ENCODE results near the gene SMIM9.

SMIM9 gene

DNA sequence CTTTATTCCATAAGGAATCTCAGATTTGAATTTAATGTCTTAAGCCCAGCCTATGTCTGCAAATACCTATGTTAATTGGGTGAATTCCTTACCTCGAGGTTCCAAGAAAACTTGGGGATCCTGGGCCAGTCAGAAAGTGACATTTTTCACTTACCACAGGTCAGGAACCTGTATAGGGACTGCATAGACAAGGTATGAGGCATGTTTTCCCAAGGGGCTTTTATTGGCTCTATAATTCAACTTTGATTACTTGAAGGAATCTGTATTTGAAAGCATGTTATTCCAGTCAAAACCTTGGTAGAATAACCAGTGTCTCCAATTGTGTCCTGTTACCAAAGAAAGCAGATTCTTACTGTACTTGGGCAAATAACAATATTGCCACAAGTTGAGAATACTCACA, 20.7 kb downstream of the SMIM9 start:
- DNase-seq, result no peak

DNA sequence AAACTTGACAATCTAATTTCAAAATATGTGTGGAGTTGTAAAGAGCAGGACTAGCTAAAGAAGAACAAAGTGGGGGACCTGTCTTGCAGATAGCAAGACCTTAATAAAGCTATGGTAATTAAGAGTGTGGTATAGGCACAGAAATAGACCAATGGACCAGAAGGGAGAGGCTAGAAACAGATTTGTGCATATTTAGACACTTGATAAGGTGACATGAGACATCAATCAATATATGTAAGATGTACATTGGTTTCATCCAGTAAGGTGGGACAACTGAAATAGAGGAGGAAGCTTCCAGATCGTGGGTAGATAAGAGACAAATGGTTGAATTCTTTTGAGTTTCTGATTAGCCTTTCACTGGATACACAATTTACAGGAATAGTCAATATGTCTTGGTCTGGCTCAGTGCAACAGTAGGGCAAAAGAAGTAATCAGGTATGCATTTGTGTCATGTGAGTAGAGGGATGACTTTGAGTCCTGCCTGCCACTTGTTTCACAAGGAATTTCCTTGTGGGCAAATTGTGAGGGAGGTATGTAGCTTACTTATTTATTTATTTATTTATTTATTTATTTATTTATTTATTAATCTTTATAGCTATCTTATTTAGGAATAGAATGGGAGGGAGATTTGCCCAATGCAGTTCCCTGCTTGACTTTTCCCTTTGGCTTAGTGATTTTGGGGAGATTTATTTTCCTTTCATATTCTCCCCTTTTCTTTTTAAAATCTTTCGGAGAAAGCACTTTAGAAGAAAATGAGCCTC, 21.9 kb downstream of the SMIM9 start:
- no peak for DNase-seq

DNA sequence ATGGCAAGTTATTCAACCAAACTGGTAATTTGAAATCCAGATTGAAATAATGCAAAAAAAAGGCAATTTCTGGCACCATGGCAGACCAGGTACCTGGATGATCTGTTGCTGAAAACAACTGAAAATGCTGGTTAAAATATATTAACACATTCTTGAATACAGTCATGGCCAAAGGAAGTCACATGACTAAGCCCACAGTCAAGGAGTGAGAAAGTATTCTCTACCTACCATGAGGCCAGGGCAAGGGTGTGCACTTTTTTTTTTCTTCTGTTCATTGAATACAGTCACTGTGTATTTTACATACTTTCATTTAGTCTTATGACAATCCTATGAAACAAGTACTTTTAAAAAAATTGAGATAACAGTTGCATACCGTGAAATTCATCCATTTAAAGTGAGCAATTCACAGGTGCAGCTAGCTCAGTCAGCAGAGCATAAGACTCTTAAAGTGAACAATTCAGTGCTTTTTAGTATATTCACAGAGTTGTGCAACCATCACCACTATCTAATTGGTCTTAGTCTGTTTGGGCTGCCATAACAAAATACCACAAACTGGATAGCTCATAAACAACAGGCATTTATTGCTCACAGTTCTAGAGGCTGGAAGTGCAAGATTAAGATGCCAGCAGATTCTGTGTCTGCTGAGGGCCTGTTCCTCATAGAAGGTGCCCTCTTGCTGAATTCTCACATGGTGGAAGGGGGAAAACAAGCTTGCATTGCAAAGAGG, 24.4 kb downstream of the SMIM9 start:
- DNase-seq, result no peak

DNA sequence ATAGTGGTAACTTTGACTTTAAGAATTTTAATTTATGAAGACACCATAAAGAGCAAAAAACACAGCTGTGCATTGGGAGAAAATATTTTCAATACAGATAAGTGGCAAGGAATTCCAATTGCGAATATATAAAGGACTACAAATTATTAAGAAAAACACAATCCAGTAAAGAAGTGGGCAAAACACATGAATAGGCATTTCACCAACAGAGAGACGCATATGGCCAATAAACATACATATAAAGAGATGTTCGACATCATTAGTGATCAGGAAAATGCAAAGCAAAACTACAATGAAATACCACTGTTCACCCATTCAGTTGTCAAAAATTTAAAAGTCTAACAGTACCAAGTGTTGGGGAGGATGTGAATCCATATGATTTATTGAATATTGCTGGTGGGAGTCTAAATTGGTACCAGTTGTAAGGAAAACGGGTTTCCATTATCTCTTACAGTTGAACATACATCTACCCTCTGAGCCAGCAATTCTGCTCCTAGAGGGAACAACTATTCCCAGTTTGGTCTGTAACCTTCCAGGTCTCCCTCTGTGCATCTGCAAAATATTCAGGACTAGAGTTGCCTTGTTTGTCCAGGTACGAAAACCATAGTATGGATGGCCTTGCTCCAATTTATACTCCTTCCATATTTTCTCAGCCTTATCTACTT, 27.5 kb downstream of the SMIM9 start:
- no peak for DNase-seq

DNA sequence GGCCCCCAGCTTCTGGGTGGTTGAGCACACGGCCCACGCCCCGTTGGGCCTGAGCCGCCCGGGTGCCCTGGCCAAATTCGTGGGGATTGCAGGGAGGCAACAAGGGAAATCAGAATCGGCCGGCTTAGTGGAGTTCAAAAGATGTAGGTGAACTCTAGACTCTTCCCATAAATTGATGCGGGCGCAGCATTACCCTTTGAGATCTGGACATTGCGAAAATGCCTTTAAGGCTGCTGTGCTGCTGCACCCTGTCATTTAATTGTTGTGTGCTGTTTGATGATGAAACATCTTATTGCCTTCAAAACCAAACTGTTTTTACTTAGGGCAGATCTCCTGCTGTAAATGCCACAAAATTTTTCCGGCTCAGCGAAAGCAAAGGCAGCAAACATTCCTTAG, 28.8 kb downstream of the SMIM9 start:
- no peak for DNase-seq

DNA sequence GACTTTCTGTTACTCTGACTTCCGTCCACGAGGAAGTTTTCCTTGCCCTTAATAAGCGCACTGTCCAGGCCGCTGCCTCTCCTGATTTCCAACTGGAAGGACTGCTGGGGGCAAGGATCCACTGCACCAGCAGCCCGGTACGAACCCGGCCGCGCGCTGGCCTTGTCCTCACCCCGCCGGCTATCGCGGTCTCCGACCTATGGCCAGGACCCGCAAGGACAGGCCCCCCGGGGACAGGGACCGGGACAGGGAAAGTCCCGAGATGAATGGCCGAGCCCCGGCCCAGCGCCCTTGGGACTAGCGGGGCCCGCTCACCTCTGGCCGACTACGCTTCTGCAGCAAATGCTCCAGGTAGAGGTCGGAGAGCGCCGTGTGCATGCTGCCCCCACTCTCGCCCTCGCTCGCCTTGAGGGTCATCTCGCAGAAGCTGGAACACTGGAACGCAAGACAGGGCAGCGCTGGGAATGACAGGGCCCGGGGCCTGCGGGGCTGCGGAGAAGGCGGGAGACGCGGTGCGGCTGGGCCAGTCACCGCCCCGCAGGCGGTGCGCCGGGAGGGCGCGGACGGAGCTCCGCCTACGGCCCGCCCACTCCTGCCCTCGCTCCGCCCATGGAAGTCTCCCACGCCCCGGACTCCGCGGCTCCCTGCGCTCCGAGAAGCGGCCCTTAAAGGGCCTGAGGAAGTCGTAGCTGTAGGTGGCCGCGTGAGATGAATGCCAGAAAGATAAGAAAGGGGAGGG, 29.3 kb downstream of the SMIM9 start, which contains the start of gene MPP1:
MPP1 (minus strand) TSS at position 529 of the 739 bp plus-strand sequence; CDS start at position 417, 112 bp downstream.
- no peak for DNase-seq

DNA sequence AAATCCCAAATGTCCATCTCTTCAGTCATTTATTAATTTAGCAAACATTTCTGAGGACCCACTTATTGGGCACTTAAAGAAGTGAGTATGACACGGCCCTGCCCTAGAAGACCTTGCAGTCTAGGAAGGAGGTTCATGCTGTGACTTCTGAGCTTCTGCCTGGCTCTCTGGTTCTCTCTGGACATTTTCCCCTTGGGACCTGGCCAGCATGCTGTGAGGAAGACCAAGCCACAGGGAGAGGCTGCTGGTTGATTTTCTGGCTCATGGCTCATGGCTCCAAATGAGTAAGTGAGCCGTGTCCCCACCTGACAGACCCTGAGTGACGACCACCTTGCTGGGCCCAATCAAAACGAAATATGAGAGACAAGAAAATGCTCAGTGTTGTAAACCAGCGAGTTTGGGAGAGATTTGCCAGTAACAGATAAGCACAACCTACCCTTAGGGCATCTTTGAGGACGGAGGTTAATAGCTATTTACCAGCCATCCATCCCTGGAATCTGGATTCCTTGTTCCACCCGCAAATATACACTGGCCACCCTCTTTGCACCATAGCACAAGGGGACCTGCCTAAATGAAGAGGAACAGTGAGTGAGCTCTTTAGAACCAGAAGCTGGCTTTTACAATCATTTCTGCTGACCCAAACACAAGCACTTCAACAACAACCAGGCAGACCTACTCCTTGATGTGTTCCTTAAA, 30.1 kb downstream of the SMIM9 start:
- no peak for DNase-seq

DNA sequence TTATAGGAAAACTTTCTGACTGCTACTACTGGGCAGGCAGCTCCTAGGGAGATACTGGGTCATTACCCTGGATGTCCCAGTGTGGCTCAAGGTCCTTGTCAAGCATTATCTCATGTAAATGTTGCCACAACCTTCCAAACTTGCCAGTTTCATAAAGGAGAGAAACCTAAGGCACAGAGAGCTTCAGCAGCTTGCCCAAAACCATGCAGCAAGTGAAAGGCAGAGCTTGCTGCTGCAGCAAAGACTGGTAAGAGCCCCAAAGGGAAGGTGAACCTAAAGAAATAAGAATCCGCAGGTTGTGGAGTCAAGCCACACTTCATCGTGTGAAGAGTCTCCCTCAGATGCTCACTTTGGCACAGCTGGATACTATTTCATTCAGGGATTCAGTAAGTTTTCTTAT, 31.5 kb downstream of the SMIM9 start:
- no peak for DNase-seq

DNA sequence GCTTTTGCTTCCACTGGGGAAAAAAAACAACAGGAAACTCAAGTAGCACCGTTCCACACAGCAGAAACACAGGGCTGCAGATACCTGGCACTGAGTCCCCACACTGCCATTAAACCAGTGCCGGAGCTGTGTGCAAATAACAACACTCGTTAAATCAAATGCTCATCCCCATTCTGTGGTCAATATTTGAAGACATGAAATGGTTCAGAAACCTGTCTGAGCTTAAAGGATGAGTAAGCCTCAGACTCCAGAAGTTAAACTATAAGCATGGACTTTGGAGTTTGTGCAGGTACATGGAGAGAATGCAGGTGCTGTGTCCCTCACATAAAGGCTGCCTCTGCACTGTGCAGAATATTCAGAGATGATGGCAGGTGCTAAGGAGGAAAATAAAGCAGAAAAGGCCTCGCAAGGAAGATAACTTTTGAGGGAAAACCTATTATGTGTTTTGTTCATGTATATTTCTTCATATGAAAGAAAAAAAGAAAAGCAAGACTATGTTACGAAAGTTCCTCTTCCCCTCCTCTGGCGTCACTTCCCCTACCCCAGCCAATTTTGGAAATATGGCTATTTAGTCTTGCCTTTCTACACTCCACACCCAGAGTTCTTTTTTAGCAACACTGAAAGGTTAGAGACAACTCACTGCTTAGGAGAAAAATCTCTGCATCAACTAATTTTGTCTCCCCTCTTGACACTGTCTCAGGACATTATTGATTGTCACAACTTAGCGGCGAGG, 33.8 kb downstream of the SMIM9 start:
- DNase-seq, result no peak

DNA sequence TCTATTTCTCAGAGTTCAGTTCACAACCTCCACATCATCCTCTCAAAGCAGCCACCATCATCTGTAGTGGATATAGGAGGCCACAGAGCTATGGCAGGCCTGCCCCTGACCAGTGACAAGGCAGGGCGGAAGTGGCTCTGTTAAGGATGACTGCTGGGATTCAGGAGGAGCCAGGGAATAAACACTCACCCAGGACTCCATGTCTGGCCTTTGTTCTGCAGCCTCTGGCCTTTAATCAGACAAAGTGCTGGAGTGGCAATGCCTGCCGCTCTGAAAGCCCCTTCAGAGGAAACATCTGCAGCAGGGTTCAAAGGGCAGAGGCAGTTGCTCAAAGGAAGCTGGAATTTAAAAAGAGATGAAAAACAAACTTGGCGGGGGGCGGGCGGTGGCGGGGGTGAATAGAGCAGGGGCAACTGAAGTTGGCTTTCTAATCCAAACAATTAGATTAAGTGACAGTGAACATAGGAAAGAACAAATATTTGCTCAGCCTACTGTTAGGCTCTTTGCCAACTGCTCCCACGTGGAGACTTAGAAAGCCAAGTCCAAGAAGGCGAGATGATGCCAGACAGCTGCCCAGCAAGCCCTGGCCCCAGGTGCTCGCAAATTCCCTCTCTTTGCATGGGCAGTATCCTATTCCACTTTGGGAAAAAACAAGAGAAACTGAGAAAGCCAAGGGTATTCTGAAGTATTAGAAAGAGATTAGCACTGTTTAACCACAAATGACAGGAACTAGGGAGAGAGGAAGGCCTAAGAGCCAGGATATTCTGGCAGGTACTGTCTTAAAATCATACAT, 34.7 kb downstream of the SMIM9 start:
- DNase-seq, result peak; percentile 83

DNA sequence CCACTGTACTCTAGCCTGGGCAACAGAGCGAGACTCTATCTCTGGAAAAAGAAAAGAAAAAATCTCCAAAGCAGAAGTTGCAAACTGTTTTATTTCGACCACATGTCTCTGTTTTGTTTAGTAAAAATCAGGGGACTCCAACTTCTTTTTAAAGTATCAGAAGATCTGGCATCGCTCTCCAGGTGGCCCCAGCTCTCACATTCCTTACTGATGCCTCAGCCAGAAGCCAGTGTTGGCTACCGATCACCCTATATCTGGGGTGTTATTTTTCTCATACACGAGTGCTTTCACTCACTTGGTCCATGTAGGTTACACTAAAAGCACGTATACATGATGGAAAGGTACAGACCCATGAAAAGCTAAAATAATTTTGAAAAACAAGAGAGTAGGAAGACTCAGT, 37.5 kb downstream of the SMIM9 start:
- DNase-seq, result no peak

DNA sequence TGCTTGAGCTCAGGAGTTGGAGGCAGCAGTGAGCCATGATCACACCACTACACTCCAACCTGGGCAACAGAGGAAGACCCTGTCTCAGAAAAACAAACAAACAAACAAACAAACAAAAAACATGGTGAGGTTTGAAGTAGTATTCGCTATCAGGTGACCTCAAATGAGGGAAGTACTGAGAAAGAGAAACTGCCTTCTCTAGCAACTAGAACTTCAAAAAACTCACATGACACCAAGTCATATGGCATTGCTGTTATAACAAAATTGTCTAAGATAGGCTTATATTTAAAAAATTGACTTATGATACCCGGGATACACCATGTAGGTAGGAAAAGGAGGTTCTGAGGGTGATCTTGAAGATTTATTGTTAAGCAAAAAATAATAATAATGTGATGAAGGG, 39.4 kb downstream of the SMIM9 start:
- no peak for DNase-seq

DNA sequence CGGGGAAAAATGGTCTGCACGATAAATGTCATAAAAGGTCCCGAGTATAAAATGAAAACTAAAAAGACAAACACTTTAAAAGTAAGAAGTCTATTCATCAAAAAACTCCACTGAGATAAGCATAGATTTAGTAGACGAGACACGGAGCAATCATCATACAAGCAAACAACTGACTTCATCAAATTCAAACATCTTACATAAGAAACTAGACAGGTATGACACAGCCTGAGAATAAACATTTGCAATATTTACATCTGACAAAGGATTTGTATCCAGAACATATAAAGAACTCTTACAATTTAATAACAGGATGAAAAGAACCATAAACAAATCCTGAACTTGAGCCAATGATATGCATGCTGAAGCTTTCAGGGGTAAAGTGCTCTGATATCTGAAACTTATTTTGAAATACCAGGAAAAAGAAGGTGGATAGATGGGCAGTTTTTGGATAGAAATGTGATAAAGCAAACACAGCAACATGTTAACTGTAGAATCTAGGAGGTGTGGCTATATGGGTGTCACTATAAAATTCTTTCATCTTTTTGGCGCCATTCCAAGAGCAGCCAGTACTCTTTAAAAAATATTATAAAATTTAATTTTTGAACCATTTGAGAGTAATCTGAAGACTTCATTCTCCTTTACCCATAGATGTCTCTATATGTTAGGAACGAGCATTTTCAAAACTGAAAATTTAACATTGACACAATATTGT, 41.2 kb downstream of the SMIM9 start:
- no peak for DNase-seq

DNA sequence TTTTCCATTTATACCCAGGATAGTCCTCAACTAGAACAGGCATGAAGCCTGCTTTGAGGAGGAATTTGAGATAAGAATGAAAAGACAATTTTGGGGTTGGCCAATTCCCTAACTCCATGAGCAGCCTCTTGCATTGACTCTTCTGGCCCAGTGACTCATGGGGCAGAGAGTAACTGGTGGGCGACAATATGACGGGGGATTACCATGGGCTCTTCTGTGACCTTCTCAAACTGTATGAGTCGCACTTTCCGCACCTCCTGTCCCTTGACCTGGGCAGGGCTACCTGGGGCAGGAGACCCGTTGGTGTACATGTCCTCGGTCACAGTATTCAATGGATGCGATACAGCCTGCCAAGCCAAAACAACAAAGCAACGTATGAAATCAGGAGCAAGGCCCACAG, 42.5 kb downstream of the SMIM9 start:
- no peak for DNase-seq

DNA sequence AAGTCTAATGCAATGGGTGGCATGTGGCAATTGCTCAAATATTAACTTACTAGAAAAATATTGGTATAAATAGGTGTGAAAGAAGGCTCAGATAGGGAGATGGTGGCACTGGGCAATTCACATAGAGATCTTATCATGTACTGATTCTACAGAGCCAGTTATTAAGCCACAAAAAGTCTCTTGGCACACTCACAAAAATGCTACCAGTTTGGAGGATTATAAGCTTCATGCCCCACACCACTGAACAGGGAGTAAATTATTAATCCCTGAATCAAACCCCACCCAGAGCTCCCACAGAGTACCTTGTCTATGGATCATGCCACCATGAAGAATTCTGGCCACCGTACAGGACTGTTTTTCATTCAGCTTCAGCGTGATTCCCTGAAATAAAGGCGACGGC, 43.0 kb downstream of the SMIM9 start:
- DNase-seq, result no peak

DNA sequence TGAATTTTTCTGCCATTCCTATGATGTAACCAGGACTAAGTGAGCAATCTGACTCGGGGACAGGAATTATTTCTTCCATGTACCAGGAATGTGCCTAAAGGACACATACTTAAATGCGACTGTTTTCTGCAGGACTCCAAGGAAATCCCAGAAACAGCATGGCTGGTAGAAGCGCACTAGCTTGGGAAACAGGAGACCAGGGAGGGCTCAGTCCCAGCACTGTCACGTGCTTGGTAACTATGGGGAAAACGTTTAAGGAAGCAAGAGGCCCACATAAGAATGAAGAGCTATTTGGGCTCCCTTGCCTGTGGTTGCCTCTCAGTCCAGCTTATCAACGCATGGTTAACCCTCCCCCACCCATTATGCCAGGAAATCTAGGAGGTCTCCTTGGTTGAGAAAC, 48.7 kb downstream of the SMIM9 start:
- no peak for DNase-seq

DNA sequence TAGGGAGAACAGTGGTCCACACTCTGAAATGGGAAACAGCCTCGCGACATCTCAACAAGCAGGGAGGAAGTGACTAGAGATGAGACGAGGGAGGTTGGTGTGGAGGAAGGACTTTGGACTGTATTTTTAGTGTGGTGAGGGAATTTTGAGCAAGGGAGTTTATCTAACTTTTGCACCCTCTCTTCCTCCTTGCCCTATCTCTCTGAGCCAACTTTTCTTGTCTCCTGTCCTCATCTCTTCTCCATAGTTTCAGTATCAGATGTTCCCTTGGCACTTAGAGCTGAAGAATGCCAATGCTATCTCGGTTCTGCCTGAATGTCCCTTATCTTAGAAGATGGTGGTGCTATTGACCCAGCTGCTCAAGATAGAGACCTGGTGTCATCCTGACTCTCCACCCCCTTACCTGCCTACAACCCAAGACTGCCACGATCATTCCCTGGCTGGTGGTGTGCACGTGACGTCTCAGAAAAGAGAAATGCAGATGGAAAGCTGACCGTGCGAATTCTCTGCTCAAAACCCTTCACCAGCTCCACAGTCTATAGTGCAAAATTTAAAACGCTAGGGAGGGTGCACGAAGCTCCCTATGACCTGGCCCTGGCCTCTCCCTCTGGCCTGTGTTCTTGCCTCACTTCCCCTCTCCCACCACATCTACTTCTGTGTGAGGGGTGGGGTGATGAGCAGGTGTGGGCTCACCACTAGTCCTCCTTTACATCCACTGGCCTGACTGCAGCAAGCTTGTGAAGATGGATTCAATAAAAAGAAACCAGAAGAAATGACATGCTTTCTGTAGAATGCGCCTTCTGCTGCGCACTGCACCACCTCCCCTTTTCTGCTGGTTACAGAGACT, 50.1 kb downstream of the SMIM9 start:
- DNase-seq, result no peak

DNA sequence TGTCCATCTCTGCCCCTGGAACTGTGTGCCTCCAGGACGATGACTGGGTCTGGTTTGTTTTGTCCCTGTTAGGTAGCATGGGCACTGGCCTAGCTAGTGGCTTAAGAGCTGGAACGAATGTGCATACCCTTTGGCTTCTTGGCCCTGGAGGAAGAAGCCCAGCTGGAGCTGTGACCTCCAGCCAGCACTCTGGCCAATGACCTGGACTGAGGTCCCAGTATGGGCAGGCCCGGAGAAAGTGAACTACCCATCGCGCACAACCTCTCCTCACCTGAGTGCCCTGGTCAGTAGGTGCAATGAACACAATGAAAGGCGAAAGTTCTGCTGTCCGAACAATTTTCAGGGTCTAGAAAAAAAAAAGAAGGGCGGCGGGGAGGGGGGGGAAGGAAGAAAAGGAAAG, 53.5 kb downstream of the SMIM9 start:
- no peak for DNase-seq

DNA sequence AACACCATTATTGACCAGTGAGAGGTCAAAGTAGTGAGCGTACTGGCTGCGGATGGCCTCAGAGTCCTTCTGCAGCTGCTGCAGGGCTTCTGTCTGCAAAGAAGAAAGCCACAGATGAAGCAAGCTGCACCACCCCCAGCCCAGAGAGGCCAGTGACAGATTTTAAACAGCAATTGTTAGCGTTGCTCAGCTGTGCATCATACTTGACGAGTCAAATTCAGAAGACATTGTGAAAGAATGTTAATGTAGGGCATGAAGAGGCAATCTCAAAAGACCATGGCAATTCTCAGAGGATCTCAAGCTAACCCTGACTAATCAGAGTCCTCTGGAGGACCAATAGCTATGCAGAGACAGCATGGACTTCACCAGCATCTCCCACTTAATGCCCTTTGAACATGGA, 55.2 kb downstream of the SMIM9 start:
- no peak for DNase-seq
